HEK293T (cell line): ENCODE results near the gene HCRT.

ENCODE experiments used
- CTCF ChIA-PET: fragments of 350-600 bp; formaldehyde crosslinking; extraction: SDS; loops from one replicate; lab custom pipeline; 2021; ENCODE audit warnings: antibody characterized with exemption, inconsistent platforms; lab: Yijun Ruan, JAX
- POLR2A ChIA-PET: fragments of 350-600 bp; formaldehyde crosslinking; extraction: SDS; loops from one replicate; lab custom pipeline; 2020; ENCODE audit warnings: antibody characterized with exemption, inconsistent platforms; lab: Yijun Ruan, JAX
- DNase-seq: peaks from one replicate; pipeline ENCODE4 v3.0.0; 2012; ENCODE audit warnings: mixed read lengths; ENCODE audit errors: extremely low spot score
- ARNT ChIP-seq: fragments of 450-650 bp; IDR thresholded peaks from 2 replicates; pipeline ENCODE4 v1.6.1; 2017; ENCODE audit warnings: mild to moderate bottlenecking
- BHLHE40 ChIP-seq: fragments of 450-650 bp; IDR thresholded peaks from 2 replicates; pipeline ENCODE4 v1.6.1; 2016; ENCODE audit warnings: mild to moderate bottlenecking, moderate library complexity, borderline replicate concordance
- CTBP1 ChIP-seq: fragments of 450-650 bp; IDR thresholded peaks from 2 replicates; pipeline ENCODE4 v1.6.1; 2016; ENCODE audit warnings: borderline replicate concordance
- ELF4 ChIP-seq: fragments of 450-650 bp; IDR thresholded peaks from 2 replicates; pipeline ENCODE4 v1.6.1; 2017; ENCODE audit warnings: antibody characterized with exemption
- FOXA1 ChIP-seq: fragments of 450-650 bp; IDR thresholded peaks from 2 replicates; pipeline ENCODE4 v1.6.1; 2016; ENCODE audit warnings: mild to moderate bottlenecking
- FOXK2 ChIP-seq: fragments of 450-650 bp; IDR thresholded peaks from 2 replicates; pipeline ENCODE4 v1.6.1; 2016; ENCODE audit warnings: mild to moderate bottlenecking
- FOXM1 ChIP-seq: fragments of 450-650 bp; IDR thresholded peaks from 2 replicates; pipeline ENCODE4 v1.6.1; 2017; ENCODE audit warnings: mild to moderate bottlenecking, borderline replicate concordance
- HDGF ChIP-seq: fragments of 450-650 bp; IDR thresholded peaks from 2 replicates; pipeline ENCODE4 v1.6.1; 2017; ENCODE audit warnings: antibody characterized with exemption, borderline replicate concordance
- L3MBTL2 ChIP-seq: fragments of 450-650 bp; conservative IDR thresholded peaks from 2 replicates; pipeline ENCODE4 v1.6.1; 2016; ENCODE audit warnings: mild to moderate bottlenecking
- LEF1 ChIP-seq: fragments of 450-650 bp; IDR thresholded peaks from 2 replicates; pipeline ENCODE4 v1.6.1; 2017; ENCODE audit warnings: mild to moderate bottlenecking, borderline replicate concordance
- NFRKB ChIP-seq: fragments of 450-650 bp; IDR thresholded peaks from 2 replicates; pipeline ENCODE4 v1.6.1; 2016; ENCODE audit warnings: mild to moderate bottlenecking, moderate library complexity
- SP1 ChIP-seq: fragments of 450-650 bp; IDR thresholded peaks from 2 replicates; pipeline ENCODE4 v1.6.1; 2017
- SUZ12 ChIP-seq: fragments of 450-650 bp; IDR thresholded peaks from 2 replicates; pipeline ENCODE4 v1.6.1; 2016; ENCODE audit warnings: mild to moderate bottlenecking
- TARDBP ChIP-seq: fragments of 450-650 bp; IDR thresholded peaks from 2 replicates; pipeline ENCODE4 v1.6.1; 2016
- ZNF384 ChIP-seq: fragments of 450-650 bp; IDR thresholded peaks from 2 replicates; pipeline ENCODE4 v1.6.1; 2016
- TF ChIP-seq, protein P1 (sequence below): fragments of 450-650 bp; IDR thresholded peaks from 2 replicates; pipeline ENCODE4 v1.6.1; 2016

The HCRT gene, protein sequence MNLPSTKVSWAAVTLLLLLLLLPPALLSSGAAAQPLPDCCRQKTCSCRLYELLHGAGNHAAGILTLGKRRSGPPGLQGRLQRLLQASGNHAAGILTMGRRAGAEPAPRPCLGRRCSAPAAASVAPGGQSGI

DNA sequence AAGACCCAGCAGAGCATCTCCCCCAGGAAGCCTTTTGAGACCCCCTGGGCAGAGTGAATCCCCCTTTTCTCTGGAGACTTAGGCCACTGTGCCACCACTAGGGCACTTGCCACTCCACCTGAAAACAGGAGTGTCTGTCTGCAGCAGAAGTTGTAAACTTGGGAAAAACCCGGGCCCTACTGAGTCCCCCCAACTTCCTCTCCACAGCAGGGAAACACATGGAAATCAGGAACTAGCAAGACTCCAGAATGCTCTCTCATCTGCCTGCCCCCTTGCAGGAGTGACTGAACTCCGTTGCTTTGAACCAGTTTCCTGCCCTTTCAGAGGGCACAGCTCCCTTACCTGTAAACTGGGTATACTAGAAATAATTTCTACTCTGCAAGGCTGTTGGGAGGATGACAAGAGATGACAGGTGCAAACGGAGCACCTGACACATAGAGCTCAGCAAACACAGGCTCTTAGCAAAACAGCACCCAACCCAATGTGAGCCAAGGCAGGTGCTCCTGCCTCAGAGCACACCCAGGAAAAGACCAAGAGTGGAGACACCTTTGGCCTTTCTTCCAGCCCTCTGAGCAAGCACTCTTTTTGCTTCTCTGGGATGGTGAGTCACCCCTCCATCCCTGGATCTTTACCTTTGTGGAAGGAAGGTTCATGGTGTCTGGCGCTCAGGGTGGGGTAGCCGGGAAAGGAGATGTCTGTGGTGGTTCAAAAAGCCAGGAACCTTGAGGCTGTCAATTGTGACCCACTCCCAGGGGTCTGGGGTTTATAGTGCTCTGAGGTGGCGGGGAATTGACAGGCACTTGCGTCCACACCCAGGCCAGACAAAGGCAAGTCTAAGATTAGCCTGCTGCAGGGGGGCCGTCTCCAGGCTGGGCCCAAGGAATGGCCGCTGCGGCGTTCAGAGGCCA is at the start of gene HCRT:
Gene HCRT, minus strand, starts transcription at position 740 of the 908 bp plus-strand sequence. Its CDS starts 87 bp downstream, at position 653.
- no peak for DNase-seq
- TF ChIP-seq FOXK2 (no peak), FOXM1 (no peak)
- POLR2A ChIA-PET = interaction anchor here (0.8 kb wide), 1 partner anchor 9 kb away, joined by 4 read pairs; the partner anchor contains the start of gene GHDC
- CTCF ChIA-PET = interaction anchor here (0.6 to 0.7 kb wide), 3 partner anchors 37 to 61 kb away, joined by 3 to 4 read pairs (median 4); no protein-coding TSS in a partner anchor

DNA sequence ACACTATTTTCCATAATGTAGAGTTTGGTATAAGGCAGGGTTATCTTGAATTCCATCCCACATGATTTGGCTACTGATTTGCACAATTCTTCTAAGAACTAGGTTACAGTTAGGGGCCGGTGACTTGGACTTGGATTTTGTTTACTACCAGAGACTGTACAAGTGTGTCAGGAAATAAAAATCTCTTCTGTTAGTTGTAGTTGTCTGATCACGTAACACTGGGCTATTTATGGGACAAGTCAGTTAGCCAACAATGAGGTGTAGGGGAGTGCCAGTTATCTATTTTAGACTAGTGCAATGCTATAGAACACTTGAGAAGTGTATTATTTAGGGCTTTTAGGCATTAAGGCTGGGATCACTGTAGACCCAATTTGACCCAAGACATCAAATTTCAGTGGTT is 48.7 kb upstream of the HCRT start:
- TF ChIP-seq ELF4 = no peak
- no peak for TF ChIP-seq LEF1
- TF ChIP-seq FOXM1 = no peak
- TF ChIP-seq NFRKB = no peak
- TF ChIP-seq FOXK2 = no peak
- no peak for TF ChIP-seq FOXA1
- no peak for TF ChIP-seq BHLHE40
- no peak for TF ChIP-seq L3MBTL2
- no peak for TF ChIP-seq ZNF384
- no peak for TF ChIP-seq ARNT
- TF ChIP-seq HDGF = no peak
- TF ChIP-seq CTBP1 = no peak
- TF ChIP-seq SUZ12 = no peak
- TF ChIP-seq, protein P1, sequence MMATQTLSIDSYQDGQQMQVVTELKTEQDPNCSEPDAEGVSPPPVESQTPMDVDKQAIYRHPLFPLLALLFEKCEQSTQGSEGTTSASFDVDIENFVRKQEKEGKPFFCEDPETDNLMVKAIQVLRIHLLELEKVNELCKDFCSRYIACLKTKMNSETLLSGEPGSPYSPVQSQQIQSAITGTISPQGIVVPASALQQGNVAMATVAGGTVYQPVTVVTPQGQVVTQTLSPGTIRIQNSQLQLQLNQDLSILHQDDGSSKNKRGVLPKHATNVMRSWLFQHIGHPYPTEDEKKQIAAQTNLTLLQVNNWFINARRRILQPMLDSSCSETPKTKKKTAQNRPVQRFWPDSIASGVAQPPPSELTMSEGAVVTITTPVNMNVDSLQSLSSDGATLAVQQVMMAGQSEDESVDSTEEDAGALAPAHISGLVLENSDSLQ = no peak
- no peak for TF ChIP-seq SP1
- ChIA-PET POLR2A (no interaction called here), CTCF (interaction anchor here (2.2 kb wide), 1 partner anchor 12 kb away, joined by 8 read pairs; no protein-coding TSS in a partner anchor)
- DNase-seq = no peak

DNA sequence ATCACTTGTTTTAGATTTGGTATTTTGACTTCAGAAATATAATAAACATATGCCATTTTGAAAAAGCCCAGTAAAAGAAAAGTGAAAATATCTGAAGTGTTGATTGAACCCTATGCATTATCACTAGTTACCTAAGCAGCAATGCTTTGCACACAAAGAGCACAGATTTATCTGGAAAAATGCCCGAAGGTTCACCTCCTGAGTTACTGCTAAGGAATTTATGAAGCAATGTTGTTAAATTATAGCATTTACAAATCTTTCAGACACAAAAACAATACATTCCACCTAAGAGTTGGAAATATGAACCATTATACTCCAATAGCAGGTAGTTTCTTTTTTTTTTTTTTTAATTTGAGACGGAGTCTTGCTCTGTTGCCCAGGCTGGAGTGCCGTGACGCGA is 47.9 kb upstream of the HCRT start:
- no peak for DNase-seq
- TF ChIP-seq, protein P1 = no peak
- no peak for TF ChIP-seq BHLHE40
- TF ChIP-seq ZNF384 = no peak
- no peak for TF ChIP-seq HDGF
- TF ChIP-seq NFRKB = no peak
- TF ChIP-seq SP1 = no peak
- TF ChIP-seq L3MBTL2 = no peak
- no peak for TF ChIP-seq FOXK2
- no peak for TF ChIP-seq CTBP1
- TF ChIP-seq LEF1 = no peak
- no peak for TF ChIP-seq ELF4
- no peak for TF ChIP-seq TARDBP
- TF ChIP-seq SUZ12 = no peak
- POLR2A ChIA-PET = no interaction called here

DNA sequence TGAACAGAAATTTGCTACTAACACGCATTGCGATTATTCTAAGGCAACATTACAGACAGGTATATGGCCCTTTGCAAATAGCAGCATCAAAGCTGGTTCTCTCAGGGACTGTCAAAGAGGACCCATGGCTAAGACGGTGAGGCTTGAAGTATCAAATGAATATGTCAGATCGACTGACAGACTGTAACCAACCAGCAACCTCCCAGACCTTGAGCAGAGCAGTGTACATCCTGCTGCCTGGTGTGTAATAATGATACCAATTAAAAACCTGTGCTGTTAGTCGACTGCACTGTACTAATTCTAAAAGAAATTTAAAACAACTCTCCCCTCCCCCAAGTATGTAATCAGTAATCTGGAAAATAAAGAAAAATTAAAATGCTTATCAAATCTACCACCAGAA is 45.0 kb upstream of the HCRT start:
- DNase-seq = no peak
- CTCF ChIA-PET = no interaction called here
- no peak for TF ChIP-seq TARDBP
- TF ChIP-seq LEF1 = no peak
- no peak for TF ChIP-seq NFRKB
- TF ChIP-seq ARNT = no peak
- TF ChIP-seq BHLHE40 = no peak
- TF ChIP-seq CTBP1 = no peak
- TF ChIP-seq HDGF = no peak
- no peak for TF ChIP-seq L3MBTL2
- TF ChIP-seq SUZ12 = no peak
- TF ChIP-seq SP1 = no peak
- no peak for TF ChIP-seq FOXA1
- no peak for TF ChIP-seq ELF4
- no peak for TF ChIP-seq FOXK2
- no peak for TF ChIP-seq ZNF384
- POLR2A ChIA-PET = no interaction called here

More for the DNA sequence above, 47.9 kb upstream of the HCRT start:
- CTCF ChIA-PET = interaction anchor here (1.7 kb wide), 1 partner anchor 11 kb away, joined by 8 read pairs; no protein-coding TSS in a partner anchor

DNA sequence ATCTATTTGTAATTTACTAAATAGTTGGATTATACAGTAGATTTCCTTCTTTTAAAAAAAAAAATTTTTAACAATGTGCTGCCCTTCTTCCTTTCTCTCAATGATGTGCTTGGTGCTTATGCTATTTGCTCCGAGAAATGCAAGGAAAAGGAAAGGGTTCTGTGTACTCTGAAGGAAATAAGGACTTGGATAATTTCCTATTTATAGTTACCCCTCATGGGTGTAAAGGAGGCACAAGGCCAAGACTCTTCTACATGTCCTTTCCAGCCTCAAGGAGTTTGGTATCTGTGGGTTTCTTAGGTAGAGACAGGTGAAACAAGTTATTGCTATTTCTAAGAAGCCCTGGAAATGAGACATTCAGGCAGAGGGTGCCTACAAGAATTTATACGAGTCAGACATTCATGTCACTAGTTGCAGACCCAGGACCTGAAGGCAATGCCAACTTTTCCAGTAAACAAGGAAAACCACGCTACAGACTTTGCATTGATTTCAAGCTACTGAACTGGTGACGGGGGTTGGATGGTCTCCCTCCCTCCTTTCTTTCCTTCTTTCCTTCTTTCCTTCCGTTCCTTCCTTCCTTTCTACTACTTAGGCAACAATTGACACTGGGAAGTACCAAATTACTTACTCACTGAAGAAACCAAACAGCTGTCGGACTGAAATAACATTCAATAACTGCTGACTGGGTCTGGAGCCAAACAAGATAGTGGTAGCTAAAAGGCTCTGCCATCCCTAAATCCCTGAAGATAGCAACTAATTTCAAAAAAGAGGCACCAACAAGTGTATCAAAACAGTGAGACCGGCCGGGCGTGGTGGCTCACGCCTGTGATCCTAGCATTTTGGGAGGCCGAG is 42.8 kb upstream of the HCRT start:
- ChIA-PET CTCF (no interaction called here), POLR2A (no interaction called here)
- no peak for DNase-seq
- TF ChIP-seq FOXK2 (no peak), HDGF (no peak)
- TF ChIP-seq, protein P1 = no peak
